ENCODE measurements around the gene TXLNA.

Gene TXLNA

GRCh38 chr1:32181065-32181464 is 1.6 kb downstream of the TXLNA start:
- TF ChIP-seq REST (IDR thresholded peaks at IDR 0.05; ENCODE audit: insufficient read depth in 1 of 2, low read depth in 2 of 2, low read length in 2 of 2), result no peak
- no peak for TF ChIP-seq FOXP2 (optimal IDR thresholded peaks at IDR 0.05; ENCODE audit: borderline replicate concordance, extremely low read depth, extremely low read length, insufficient read depth)
- TF ChIP-seq TAF1 (IDR thresholded peaks at IDR 0.05; ENCODE audit: borderline replicate concordance, insufficient read depth, low read length), result no peak
- TF ChIP-seq SIN3A (IDR thresholded peaks at IDR 0.05; ENCODE audit: borderline replicate concordance, insufficient read depth, low read length), result no peak
- no peak for TF ChIP-seq POLR2AphosphoS5 (IDR thresholded peaks at IDR 0.05; ENCODE audit: low read depth, low read length)

GRCh38 chr1:32181563-32181962 is 2.1 kb downstream of the TXLNA start:
- no peak for TF ChIP-seq FOXP2 (optimal IDR thresholded peaks at IDR 0.05; ENCODE audit: borderline replicate concordance, extremely low read depth, extremely low read length, insufficient read depth)
- no peak for TF ChIP-seq SIN3A (IDR thresholded peaks at IDR 0.05; ENCODE audit: borderline replicate concordance, insufficient read depth, low read length)
- no peak for TF ChIP-seq POLR2AphosphoS5 (IDR thresholded peaks at IDR 0.05; ENCODE audit: low read depth, low read length)
- TF ChIP-seq REST (IDR thresholded peaks at IDR 0.05; ENCODE audit: insufficient read depth in 1 of 2, low read depth in 2 of 2, low read length in 2 of 2), result no peak
- TF ChIP-seq TAF1 (IDR thresholded peaks at IDR 0.05; ENCODE audit: borderline replicate concordance, insufficient read depth, low read length), result no peak

GRCh38 chr1:32182060-32182459 is 2.6 kb downstream of the TXLNA start:
- no peak for TF ChIP-seq REST (IDR thresholded peaks at IDR 0.05; ENCODE audit: insufficient read depth in 1 of 2, low read depth in 2 of 2, low read length in 2 of 2)
- no peak for TF ChIP-seq POLR2AphosphoS5 (IDR thresholded peaks at IDR 0.05; ENCODE audit: low read depth, low read length)
- TF ChIP-seq SIN3A (IDR thresholded peaks at IDR 0.05; ENCODE audit: borderline replicate concordance, insufficient read depth, low read length), result no peak
- TF ChIP-seq TAF1 (IDR thresholded peaks at IDR 0.05; ENCODE audit: borderline replicate concordance, insufficient read depth, low read length), result no peak
- TF ChIP-seq FOXP2 (optimal IDR thresholded peaks at IDR 0.05; ENCODE audit: borderline replicate concordance, extremely low read depth, extremely low read length, insufficient read depth), result no peak

- TF ChIP-seq TAF1 (IDR thresholded peaks at IDR 0.05; ENCODE audit: borderline replicate concordance, insufficient read depth, low read length) (no peak), POLR2AphosphoS5 (IDR thresholded peaks at IDR 0.05; ENCODE audit: low read depth, low read length) (no peak), FOXP2 (optimal IDR thresholded peaks at IDR 0.05; ENCODE audit: borderline replicate concordance, extremely low read depth, extremely low read length, insufficient read depth) (no peak), SIN3A (IDR thresholded peaks at IDR 0.05; ENCODE audit: borderline replicate concordance, insufficient read depth, low read length) (no peak), REST (IDR thresholded peaks at IDR 0.05; ENCODE audit: insufficient read depth in 1 of 2, low read depth in 2 of 2, low read length in 2 of 2) (no peak)
Measured at GRCh38 chr1:32184650-32185049, 5.2 kb downstream of the TXLNA start.

GRCh38 chr1:32186077-32186476 is 6.6 kb downstream of the TXLNA start:
- TF ChIP-seq FOXP2 (optimal IDR thresholded peaks at IDR 0.05; ENCODE audit: borderline replicate concordance, extremely low read depth, extremely low read length, insufficient read depth) (no peak), POLR2AphosphoS5 (IDR thresholded peaks at IDR 0.05; ENCODE audit: low read depth, low read length) (no peak), SIN3A (IDR thresholded peaks at IDR 0.05; ENCODE audit: borderline replicate concordance, insufficient read depth, low read length) (no peak), TAF1 (IDR thresholded peaks at IDR 0.05; ENCODE audit: borderline replicate concordance, insufficient read depth, low read length) (no peak), REST (IDR thresholded peaks at IDR 0.05; ENCODE audit: insufficient read depth in 1 of 2, low read depth in 2 of 2, low read length in 2 of 2) (no peak)

All from PFSK-1 (cell line).